K562 (cell line): ENCODE measurements around the gene HSD17B3. TPM values are rescaled to one million over a fixed set of nuclear protein-coding genes. Genes with fewer than 3 reads are reported as not detected.
A peak's percentile ranks its signal among the peaks of the same experiment; 100 is the strongest.
"Not testable (repeated sequence)": the region's sequence is repeated elsewhere in the genome, so short reads cannot be mapped to it uniquely, and the experiment has no call there.

ENCODE experiments used
- ATAC-seq: fragments of 200-7000 bp; cut with Tn5 transposase; 3 replicates; pipeline ENCODE4 v1.9.1; 2020; ENCODE audit warnings: moderate library complexity
- BruUV-seq: library from RNA; stranded (reverse); fragments of 400-500 nt; replicated peaks from 2 replicates; lab custom pipeline; 2021; lab: Mats Ljungman, UMichigan
- CTCF ChIA-PET: fragments of 300-600 bp; formaldehyde crosslinking; extraction: SDS; loops from one replicate; lab custom pipeline; 2021; ENCODE audit warnings: low intra/inter-chr PET ratio; lab: Yijun Ruan, JAX
- POLR2A ChIA-PET: fragments of 300-600, 350-650 bp; sonication (Branson Sonifier 250); formaldehyde crosslinking; extraction: SDS; loops from one replicate; lab custom pipeline; 2021; ENCODE audit warnings: antibody characterized with exemption, inconsistent platforms; lab: Yijun Ruan, JAX
- DNase-seq, 4 experiments: peaks; one replicate each; pipeline versions ENCODE4 v3.0.0 to v3.0.0-alpha.2; 2011 to 2018; ENCODE audit warnings: low spot score in 3 of 4, mixed read lengths in 3 of 4; ENCODE audit errors: extremely low read depth in 1 of 4
- FAIRE-seq: peaks from 2 replicates; lab custom pipeline; 2011; peaks lifted over from hg19 to GRCh38; lab: Jason Lieb, UNC
- H2AFZ ChIP-seq: 2 replicates; pipeline ENCODE4 v1.6.0; 2011; ENCODE audit warnings: low read depth, low read length, control low read depth, inconsistent platforms
- H3K27ac ChIP-seq: fragments of 200-600 bp; 3 replicates; pipeline ENCODE4 v1.8.0; 2011; ENCODE audit warnings: low read depth, mild to moderate bottlenecking, control low read depth, inconsistent platforms, low read length, moderate library complexity, mixed read lengths; ENCODE audit errors: extremely low read depth
- H3K27me3 ChIP-seq, 2 experiments: fragments of 300-600 bp in 1 of 2; 2 replicates in 1 of 2; 3 replicates in 1 of 2; pipeline versions ENCODE4 v1.6.0 to v1.8.0; 2011; ENCODE audit warnings: inconsistent platforms in 2 of 2, low read length in 2 of 2, mild to moderate bottlenecking in 1 of 2, mixed read lengths in 1 of 2, moderate library complexity in 1 of 2; ENCODE audit not compliant: control insufficient read depth in 2 of 2, insufficient read depth in 2 of 2
- H3K36me3 ChIP-seq: fragments of 300-600 bp; 3 replicates; pipeline ENCODE4 v1.8.0; 2011; ENCODE audit warnings: mild to moderate bottlenecking, low read length, inconsistent platforms; ENCODE audit not compliant: control insufficient read depth, insufficient read depth
- H3K4me1 ChIP-seq, 2 experiments: fragments of 200-600 bp in 1 of 2; replicated peaks in 1 of 2; 2 replicates in 1 of 2; 3 replicates in 1 of 2; pipeline versions ENCODE4 v1.5.1 to v1.8.0; 2011; ENCODE audit warnings: inconsistent platforms in 2 of 2, low read length in 2 of 2, mild to moderate bottlenecking in 1 of 2, mixed read lengths in 1 of 2, moderate library complexity in 1 of 2; ENCODE audit not compliant: control insufficient read depth in 2 of 2, insufficient read depth in 2 of 2
- H3K4me2 ChIP-seq: 2 replicates; pipeline ENCODE4 v1.6.1; 2011; ENCODE audit warnings: low read length, control low read depth, inconsistent platforms, mixed read lengths; ENCODE audit not compliant: insufficient read depth
- H3K4me3 ChIP-seq: fragments of 200-600 bp; sonication (generic), shearing (Covaris generic); 2 replicates; pipeline ENCODE4 v1.5.1; 2016; ENCODE audit warnings: control low read depth, inconsistent platforms
- H3K79me2 ChIP-seq: fragments of 200-600 bp; 3 replicates; pipeline ENCODE4 v1.8.0; 2011; ENCODE audit warnings: low read length, inconsistent platforms; ENCODE audit not compliant: control insufficient read depth, insufficient read depth
- H3K9ac ChIP-seq, 2 experiments: 2 replicates each; pipeline versions ENCODE4 v1.6.0 to v1.6.1; 2011; ENCODE audit warnings: low read depth in 2 of 2, low read length in 2 of 2, control low read depth in 1 of 2, inconsistent platforms in 1 of 2, mild to moderate bottlenecking in 1 of 2, mixed read lengths in 1 of 2; ENCODE audit not compliant: insufficient read depth in 1 of 2
- H3K9me1 ChIP-seq: one replicate; pipeline ENCODE4 v1.6.0; 2011; ENCODE audit warnings: inconsistent platforms, mild to moderate bottlenecking, low read length, moderate library complexity; ENCODE audit not compliant: control insufficient read depth, insufficient read depth
- H3K9me3 ChIP-seq: replicated peaks from 2 replicates; pipeline ENCODE4 v1.5.1; 2011; ENCODE audit warnings: low read depth, low read length, inconsistent platforms; ENCODE audit not compliant: control insufficient read depth, insufficient read depth
- H4K20me1 ChIP-seq: replicated peaks from 2 replicates; pipeline ENCODE4 v1.6.1; 2011; ENCODE audit warnings: low read length, inconsistent platforms, mixed read lengths; ENCODE audit not compliant: control insufficient read depth, insufficient read depth
- CEBPG ChIP-seq, 3 experiments: fragments of 200-800 bp in 1 of 3; sonication (Bioruptor generic) in 1 of 3; sonication (generic) in 1 of 3; formaldehyde crosslinking in 1 of 3; IDR thresholded peaks in 2 of 3; conservative IDR thresholded peaks in 1 of 3; 2 replicates each; pipeline versions ENCODE4 v1.6.1 to v1.8.0; 2016 to 2022; ENCODE audit warnings: missing compliant biosample characterization in 2 of 3, missing genetic modification characterization in 2 of 3, mild to moderate bottlenecking in 1 of 3, missing genetic modification reagents in 1 of 3
- FOXJ2 ChIP-seq: fragments of 200-800 bp; sonication (Bioruptor generic); IDR thresholded peaks from 2 replicates; pipeline ENCODE4 v1.6.1; 2016; ENCODE audit warnings: missing genetic modification characterization, missing compliant biosample characterization
- NR2C2 ChIP-seq, 2 experiments: fragments of 200-800 bp in 1 of 2; sonication (Bioruptor generic) in 1 of 2; sonication (generic) in 1 of 2; formaldehyde crosslinking in 1 of 2; IDR thresholded peaks; 2 replicates each; pipeline versions ENCODE4 v1.6.1 to v1.8.0; 2016 to 2022; ENCODE audit warnings: mild to moderate bottlenecking in 1 of 2, missing compliant biosample characterization in 1 of 2, missing genetic modification characterization in 1 of 2, missing genetic modification reagents in 1 of 2
- TRIM24 ChIP-seq, 2 experiments: fragments of 450-650 bp; IDR thresholded peaks; 2 replicates each; pipeline ENCODE4 v1.6.1; 2016
- ZNF384 ChIP-seq: IDR thresholded peaks from 2 replicates; pipeline ENCODE4 v1.6.1; 2012; ENCODE audit warnings: low read depth, low read length, improper control_type of control experiment
- WGBS: fragments of 100-300 bp; shearing (Covaris generic); methylation state at CpG from one replicate; pipeline ENCODE4 v1.1.6; 2016; ENCODE audit warnings: low coverage, mixed read lengths; ENCODE audit not compliant: insufficient coverage; ENCODE audit errors: missing lambda C conversion rate; 5-methylcytosine and 5-hydroxymethylcytosine counted together
- in situ Hi-C: fragments of 300-500 bp; cut with MboI; formaldehyde crosslinking; loops from 4 replicates; pipeline ENCODE4 v1.15.0; 2018; ENCODE audit warnings: inconsistent platforms, mixed read lengths
- intact Hi-C: fragments of 100-400 bp; cut with micrococcal nuclease; formaldehyde crosslinking; loops from 2 replicates; pipeline ENCODE4 v1.14.2; 2022
- polyA plus RNA-seq, 8 experiments: library from polyadenylated mRNA; depleted of rRNA in 4 of 8; stranded (reverse) in 5 of 8; unstranded in 3 of 8; fragments of >200 nt; fragmentation: Nextera tagmentation in 2 of 8; fragmentation: Illumina TruSeq in 1 of 8; extraction: Ambion mirVana in 2 of 8; extraction: Trizol in 1 of 8; gene quantifications; 2 replicates each; pipeline versions ENCODE4 v1.2.1 to v1.2.3, GENCODE V29; 2011 to 2014; ENCODE audit warnings: inconsistent platforms in 1 of 8, missing spikeins in 1 of 8
- total RNA-seq, 7 experiments: library from RNA; depleted of rRNA in 6 of 7; stranded (reverse); fragments of >200 nt in 6 of 7; fragmentation: Illumina TruSeq in 2 of 7; extraction: Trizol in 2 of 7; gene quantifications; 2 replicates each; pipeline versions ENCODE4 v1.2.1 to v1.2.3, GENCODE V29; 2011 to 2021; ENCODE audit warnings: low replicate concordance in 1 of 7

HSD17B3 gene
- total and polyA plus RNA-seq, 9 of the 15 experiments (the other 6 are each of a cell fraction or from before 2014, with no cell fraction given): not detected

GRCh38 chr9:96306958-96307357 lies 5.0 kb upstream of the HSD17B3 start:
- H3K9ac ChIP-seq; H3K4me1 ChIP-seq; H3K4me3 ChIP-seq; DNase-seq; ATAC-seq; H3K9me3 ChIP-seq; H3K27me3 ChIP-seq; H3K4me2 ChIP-seq; H3K79me2 ChIP-seq; H4K20me1 ChIP-seq; H3K9me1 ChIP-seq; intact Hi-C loops; POLR2A ChIA-PET; H3K27ac ChIP-seq; in situ Hi-C loops; FAIRE-seq; BruUV-seq; CTCF ChIA-PET; H2AFZ ChIP-seq; H3K36me3 ChIP-seq; TF ChIP-seq NR2C2 (CRISPR knock-in tag; IDR thresholded peaks at IDR 0.05): not testable (repeated sequence)
- TF ChIP-seq FOXJ2 (tag): 0 out of 2 replicates have a peak, but pooled peaks have one; percentile 59
- peak; percentile 13; the same call in 1 of the 2 replicates for TF ChIP-seq ZNF384
- TF ChIP-seq TRIM24 (IDR thresholded peaks at IDR 0.05): peak; percentile 38 to 60; a peak in 2 of 4 replicates
- 0 out of 2 replicates have a peak, but pooled peaks have one; percentile 20 for TF ChIP-seq CEBPG (CRISPR knock-in tag; IDR thresholded peaks at IDR 0.05)
- peak in 1 of 2 experiments; percentile 75; a peak in 2 of 4 replicates for TF ChIP-seq CEBPG (tag; conservative IDR thresholded peaks at IDR 0.05 in 1 of 2, IDR thresholded peaks at IDR 0.05 in 1 of 2)
- peak; percentile 22; the same call in 1 of the 2 replicates for TF ChIP-seq NR2C2 (tag; IDR thresholded peaks at IDR 0.05)
- WGBS: 25% methylated on average over 6 of the region's 6 CpGs
